Gastrocnemius medialis (tissue), 4 donors: ENCODE results near the gene ADARB2.

Experiments used
- POLR2A ChIP-seq, 2 donors: fragments of 450-650 bp; IDR thresholded peaks; one replicate each; pipeline ENCODE4 v1.6.1; 2017; ENCODE audit warnings: antibody characterized with exemption in 2 of 2, mild to moderate bottlenecking in 2 of 2, moderate library complexity in 2 of 2
- TF ChIP-seq, protein P1 (sequence below), 5 experiments: fragments of 450-650 bp in 3 of 5; fragments of 200-600 bp in 2 of 5; sonication (generic) in 2 of 5; IDR thresholded peaks in 4 of 5; conservative IDR thresholded peaks in 1 of 5; 1 replicate in 4 of 5; 2 replicates in 1 of 5; pipeline ENCODE4 v1.5.1; 2016 to 2019; ENCODE audit warnings: antibody characterized with exemption in 5 of 5, mild to moderate bottlenecking in 3 of 5, moderate library complexity in 3 of 5

DNA sequence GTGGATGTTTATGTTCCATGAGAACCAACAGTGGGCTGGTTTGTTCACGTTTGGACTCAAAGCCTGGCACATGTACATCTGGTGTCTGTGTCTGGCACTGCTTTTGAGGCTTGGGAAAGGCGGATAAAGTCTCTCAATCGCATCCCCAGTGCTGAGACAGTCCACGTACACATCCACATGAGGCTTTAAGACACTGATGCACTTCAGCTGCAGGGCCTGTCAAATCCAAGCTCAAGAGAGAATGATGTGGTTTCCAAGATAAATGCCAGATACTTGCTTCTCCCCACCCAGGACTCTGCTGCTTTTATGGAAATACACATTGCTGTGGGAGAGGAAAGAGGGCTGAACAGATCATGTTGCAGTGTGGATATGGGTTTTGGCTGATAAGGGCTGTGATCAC, 178.4 kb downstream of the ADARB2 start:
- TF ChIP-seq POLR2A (IDR thresholded peaks at IDR 0.05) = no peak
- TF ChIP-seq, protein P1, sequence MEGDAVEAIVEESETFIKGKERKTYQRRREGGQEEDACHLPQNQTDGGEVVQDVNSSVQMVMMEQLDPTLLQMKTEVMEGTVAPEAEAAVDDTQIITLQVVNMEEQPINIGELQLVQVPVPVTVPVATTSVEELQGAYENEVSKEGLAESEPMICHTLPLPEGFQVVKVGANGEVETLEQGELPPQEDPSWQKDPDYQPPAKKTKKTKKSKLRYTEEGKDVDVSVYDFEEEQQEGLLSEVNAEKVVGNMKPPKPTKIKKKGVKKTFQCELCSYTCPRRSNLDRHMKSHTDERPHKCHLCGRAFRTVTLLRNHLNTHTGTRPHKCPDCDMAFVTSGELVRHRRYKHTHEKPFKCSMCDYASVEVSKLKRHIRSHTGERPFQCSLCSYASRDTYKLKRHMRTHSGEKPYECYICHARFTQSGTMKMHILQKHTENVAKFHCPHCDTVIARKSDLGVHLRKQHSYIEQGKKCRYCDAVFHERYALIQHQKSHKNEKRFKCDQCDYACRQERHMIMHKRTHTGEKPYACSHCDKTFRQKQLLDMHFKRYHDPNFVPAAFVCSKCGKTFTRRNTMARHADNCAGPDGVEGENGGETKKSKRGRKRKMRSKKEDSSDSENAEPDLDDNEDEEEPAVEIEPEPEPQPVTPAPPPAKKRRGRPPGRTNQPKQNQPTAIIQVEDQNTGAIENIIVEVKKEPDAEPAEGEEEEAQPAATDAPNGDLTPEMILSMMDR (IDR thresholded peaks at IDR 0.05 in 4 of 5, conservative IDR thresholded peaks at IDR 0.05 in 1 of 5) = no peak
